Testis (tissue), 3 donors: Measurements from ENCODE around the gene MEFV. TPM values are rescaled to one million over a fixed set of nuclear protein-coding genes. Genes with fewer than 3 reads are reported as not detected.
"Not testable (repeated sequence)": the region's sequence is repeated elsewhere in the genome, so short reads cannot be mapped to it uniquely, and the experiment has no call there.

ENCODE experiments used
- DNase-seq: peaks from one replicate; pipeline ENCODE4 v3.0.0-alpha.2; 2019
- H3K27ac ChIP-seq, 2 donors: fragments of 200-600 bp; sonication (generic); one replicate each; pipeline ENCODE4 v1.5.1; 2019
- H3K27me3 ChIP-seq: fragments of 200-600 bp; sonication (generic); one replicate; pipeline ENCODE4 v1.5.1; 2019
- H3K36me3 ChIP-seq: fragments of 200-600 bp; sonication (generic); one replicate; pipeline ENCODE4 v1.5.1; 2017; ENCODE audit warnings: low read depth; ENCODE audit errors: missing control alignments
- H3K4me1 ChIP-seq: fragments of 200-600 bp; sonication (generic); one replicate; pipeline ENCODE4 v1.5.1; 2019
- H3K4me3 ChIP-seq, 2 donors: fragments of 200-600 bp; sonication (generic); one replicate each; pipeline ENCODE4 v1.5.1; 2017 to 2019
- H3K9me3 ChIP-seq: fragments of 200-600 bp; sonication (generic); one replicate; pipeline ENCODE4 v1.5.1; 2017
- POLR2A ChIP-seq: fragments of 450-650 bp; IDR thresholded peaks from one replicate; pipeline ENCODE4 v1.6.1; 2017; ENCODE audit warnings: antibody characterized with exemption, mild to moderate bottlenecking, moderate library complexity
- WGBS, 2 donors: methylation state at CpG; one replicate each; pipeline ENCODE4 v1.1.5; 2018; 5-methylcytosine and 5-hydroxymethylcytosine counted together
- intact Hi-C: fragments of 100-400 bp; cut with DNase I; formaldehyde crosslinking; loops from one replicate; pipeline ENCODE4 v1.15.1; 2023; ENCODE audit warnings: low total_unique reads
- polyA plus RNA-seq: library from polyadenylated mRNA; stranded (reverse); fragments of 350-450 nt; fragmentation: Illumina TruSeq; extraction: RNeasy Lipid Tissue Mini Kit (QIAGEN cat#74804); gene quantifications from one replicate; pipeline ENCODE4 v1.2.3, GENCODE V29; 2014; ENCODE audit warnings: low read depth, low replicate concordance; ENCODE audit not compliant: insufficient read depth
- total RNA-seq, 2 donors: library from RNA; depleted of rRNA; stranded (reverse); fragments of >200 nt; gene quantifications; one replicate each; pipeline ENCODE4 v1.2.3, GENCODE V29; 2016
- TF ChIP-seq, protein P1 (sequence below), 3 experiments: fragments of 450-650 bp in 2 of 3; fragments of 200-600 bp in 1 of 3; sonication (generic) in 1 of 3; IDR thresholded peaks; one replicate each; pipeline ENCODE4 v1.5.1; 2016 to 2019; ENCODE audit warnings: antibody characterized with exemption in 3 of 3, mild to moderate bottlenecking in 2 of 3, moderate library complexity in 1 of 3

Gene MEFV
- total and polyA plus RNA-seq, 3 donors from 2014 or later: 2.6 to 5.7 (median 5.2) TPM

DNA sequence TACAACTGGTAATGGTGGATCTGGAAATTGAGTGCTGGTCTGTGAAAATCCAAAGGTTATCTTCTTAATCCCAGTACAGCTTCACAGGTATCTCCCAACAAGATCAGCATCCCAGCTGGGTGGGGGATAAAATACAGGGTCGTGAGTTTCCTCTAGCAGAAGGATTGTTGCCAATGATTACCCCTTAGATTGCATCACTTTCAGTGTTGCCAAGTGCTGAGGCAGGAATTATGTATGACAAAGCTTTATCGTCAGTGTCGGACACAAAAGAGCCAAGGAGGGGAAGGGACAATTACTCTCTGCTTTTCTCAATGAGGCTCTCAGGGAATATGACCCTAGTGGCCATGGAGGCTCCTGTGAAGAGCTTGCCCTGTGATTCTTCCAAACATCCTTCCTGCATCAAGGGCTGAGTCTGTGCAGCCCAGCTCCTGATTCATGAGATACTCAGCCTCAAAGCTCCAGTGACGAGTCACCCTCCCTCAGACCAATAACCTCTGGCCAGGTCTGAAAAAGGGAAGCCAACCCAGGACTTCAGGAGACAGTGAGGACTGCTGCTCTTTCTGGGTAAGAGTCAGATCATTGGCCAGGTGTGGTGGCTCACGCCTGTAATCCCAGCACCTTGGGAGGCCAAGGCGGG, 53.4 kb downstream of the MEFV start:
- H3K27ac ChIP-seq: no peak overlapping the region
- WGBS, 2 donors: 82 to 83% methylated on average over 6 of the region's 6 CpGs
- no peak overlapping the region for H3K4me3 ChIP-seq
- no peaks in the 10 kb centered on the region for H3K9me3 ChIP-seq
- no peaks in the 10 kb centered on the region for H3K4me1 ChIP-seq
- TF ChIP-seq, protein P1, sequence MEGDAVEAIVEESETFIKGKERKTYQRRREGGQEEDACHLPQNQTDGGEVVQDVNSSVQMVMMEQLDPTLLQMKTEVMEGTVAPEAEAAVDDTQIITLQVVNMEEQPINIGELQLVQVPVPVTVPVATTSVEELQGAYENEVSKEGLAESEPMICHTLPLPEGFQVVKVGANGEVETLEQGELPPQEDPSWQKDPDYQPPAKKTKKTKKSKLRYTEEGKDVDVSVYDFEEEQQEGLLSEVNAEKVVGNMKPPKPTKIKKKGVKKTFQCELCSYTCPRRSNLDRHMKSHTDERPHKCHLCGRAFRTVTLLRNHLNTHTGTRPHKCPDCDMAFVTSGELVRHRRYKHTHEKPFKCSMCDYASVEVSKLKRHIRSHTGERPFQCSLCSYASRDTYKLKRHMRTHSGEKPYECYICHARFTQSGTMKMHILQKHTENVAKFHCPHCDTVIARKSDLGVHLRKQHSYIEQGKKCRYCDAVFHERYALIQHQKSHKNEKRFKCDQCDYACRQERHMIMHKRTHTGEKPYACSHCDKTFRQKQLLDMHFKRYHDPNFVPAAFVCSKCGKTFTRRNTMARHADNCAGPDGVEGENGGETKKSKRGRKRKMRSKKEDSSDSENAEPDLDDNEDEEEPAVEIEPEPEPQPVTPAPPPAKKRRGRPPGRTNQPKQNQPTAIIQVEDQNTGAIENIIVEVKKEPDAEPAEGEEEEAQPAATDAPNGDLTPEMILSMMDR (IDR thresholded peaks at IDR 0.05): no peak
- TF ChIP-seq POLR2A: no peak
- DNase-seq: no peak
- H3K27me3 ChIP-seq: no peaks in the 10 kb centered on the region
- intact Hi-C loops: no loop called here
- H3K36me3 ChIP-seq: no peaks in the 10 kb centered on the region

DNA sequence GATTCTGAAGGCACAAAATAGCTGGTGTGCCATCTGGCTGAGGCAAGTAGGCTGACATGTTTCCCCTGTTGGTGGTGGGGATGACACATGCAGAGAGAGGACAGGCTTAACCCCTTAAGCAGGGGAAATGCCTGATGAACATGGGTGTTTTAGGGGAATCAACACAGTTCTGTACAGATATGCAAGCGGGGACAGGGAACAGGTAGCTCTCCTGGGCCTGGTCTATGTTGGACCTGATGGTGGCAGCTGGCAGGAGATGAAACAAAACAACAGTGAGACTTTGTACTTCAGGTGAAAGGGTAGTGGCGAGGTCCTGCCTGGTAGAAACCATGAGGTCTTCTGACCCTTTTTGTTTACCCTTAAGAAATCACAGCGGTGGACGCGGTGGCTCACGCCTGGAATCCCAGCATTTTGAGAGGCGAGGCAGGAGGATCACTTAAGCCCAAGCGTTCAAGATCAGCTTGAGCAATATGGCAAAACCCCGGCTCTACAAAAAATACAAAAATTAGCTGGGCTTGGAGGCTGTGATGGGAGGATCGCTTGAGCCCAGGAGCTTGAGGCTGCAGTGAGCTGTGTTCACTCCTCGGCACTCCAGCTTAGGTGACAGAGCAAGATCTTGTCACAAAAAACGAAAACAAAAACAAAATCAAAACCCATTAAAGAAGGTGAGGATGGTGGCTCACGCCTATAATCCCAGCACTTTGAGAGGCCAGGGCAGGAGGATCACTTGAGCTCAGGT, 57.9 kb downstream of the MEFV start:
- intact Hi-C loops: no loop called here
- Histone ChIP-seq H3K9me3 (no peaks in the 10 kb centered on the region), H3K4me1 (no peaks in the 10 kb centered on the region), H3K36me3 (no peaks in the 10 kb centered on the region), H3K27me3 (no peaks in the 10 kb centered on the region), H3K4me3 (no peak overlapping the region), H3K27ac (no peak overlapping the region)
- no peak for DNase-seq
- 73 to 83% methylated on average over 13 of the region's 13 CpGs for WGBS, 2 donors
- TF ChIP-seq, protein P1 (IDR thresholded peaks at IDR 0.05): no peak
- no peak for TF ChIP-seq POLR2A

DNA sequence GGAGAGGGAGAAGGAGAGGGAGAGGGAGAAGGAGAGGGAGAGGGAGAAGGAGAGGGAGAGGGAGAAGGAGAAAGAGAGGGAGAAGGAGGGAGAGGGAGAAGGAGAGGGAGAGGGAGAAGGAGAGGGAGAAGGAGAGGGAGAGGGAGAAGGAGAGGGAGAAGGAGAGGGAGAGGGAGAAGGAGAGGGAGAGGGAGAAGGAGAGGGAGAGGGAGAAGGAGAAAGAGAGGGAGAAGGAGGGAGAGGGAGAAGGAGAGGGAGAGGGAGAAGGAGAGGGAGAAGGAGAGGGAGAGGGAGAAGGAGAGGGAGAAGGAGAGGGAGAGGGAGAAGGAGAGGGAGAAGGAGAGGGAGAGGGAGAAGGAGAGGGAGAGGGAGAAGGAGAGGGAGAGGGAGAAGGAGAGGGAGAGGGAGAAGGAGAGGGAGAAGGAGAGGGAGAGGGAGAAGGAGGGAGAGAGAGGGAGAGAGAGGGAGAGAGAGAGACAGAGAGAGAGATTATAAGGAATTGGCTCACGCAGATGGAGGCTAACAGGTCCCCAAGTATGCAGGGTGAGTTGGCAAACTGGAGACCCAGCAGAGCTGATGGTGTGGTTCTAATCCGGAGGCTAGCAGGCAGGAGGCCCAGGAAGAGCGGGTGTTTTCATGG, 58.6 kb downstream of the MEFV start:
- H3K4me1 ChIP-seq, H3K36me3 ChIP-seq, H3K27ac ChIP-seq, H3K27me3 ChIP-seq, intact Hi-C loops, H3K4me3 ChIP-seq, DNase-seq, H3K9me3 ChIP-seq: not testable (repeated sequence)
- 80 to 92% methylated on average over 3 of the region's 3 CpGs for WGBS, 2 donors

DNA sequence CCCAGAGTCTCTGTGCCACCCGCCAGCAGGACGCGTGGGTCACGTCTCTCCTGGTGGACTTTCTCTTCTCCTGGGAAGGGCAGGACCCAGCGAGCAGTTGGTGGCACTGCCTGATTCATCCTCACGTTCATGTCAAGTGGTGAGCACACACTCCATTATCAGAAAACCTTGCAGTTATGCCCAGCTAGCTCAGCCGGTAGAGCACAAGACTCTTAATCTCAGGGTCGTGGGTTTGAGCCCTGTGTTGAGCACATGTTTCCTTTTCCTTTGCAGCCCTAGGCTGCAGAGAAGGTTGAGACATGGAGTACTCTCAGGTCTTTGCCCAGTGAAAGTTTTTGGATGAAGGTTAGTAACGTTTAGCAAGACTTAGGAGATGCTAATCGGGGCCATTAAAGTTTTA, 60.5 kb downstream of the MEFV start:
- H3K4me3 ChIP-seq: no peak overlapping the region
- H3K36me3 ChIP-seq: no peaks in the 10 kb centered on the region
- no peaks in the 10 kb centered on the region for H3K4me1 ChIP-seq
- no peaks in the 10 kb centered on the region for H3K9me3 ChIP-seq
- intact Hi-C loops: no loop called here
- no peak for TF ChIP-seq POLR2A
- WGBS, 2 donors: 60 to 73% methylated on average over 8 to 10 of the region's 10 CpGs
- DNase-seq: no peak
- H3K27me3 ChIP-seq: no peaks in the 10 kb centered on the region
- no peak overlapping the region for H3K27ac ChIP-seq

DNA sequence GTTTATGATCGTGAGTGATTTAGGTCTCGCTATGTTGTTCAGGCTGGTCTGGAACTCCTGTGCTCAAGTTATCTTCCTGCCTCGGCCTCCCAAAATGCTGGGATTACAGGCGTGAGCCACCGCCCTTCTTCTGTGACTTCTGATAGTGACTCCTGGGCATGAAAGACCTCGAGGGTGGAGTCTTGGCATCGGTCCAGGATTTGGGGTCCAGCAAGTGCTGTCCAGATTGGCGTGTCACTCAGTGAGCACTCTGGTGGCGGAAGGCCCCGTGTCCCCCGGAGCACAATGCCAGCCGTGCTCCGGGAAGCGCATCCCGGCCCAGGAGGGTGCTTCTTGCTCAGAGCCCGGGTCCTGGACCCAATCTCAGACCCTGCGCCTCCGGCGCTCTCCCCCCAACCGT, 61.6 kb downstream of the MEFV start:
- Histone ChIP-seq H3K27me3 (no peaks in the 10 kb centered on the region), H3K36me3 (no peaks in the 10 kb centered on the region), H3K4me3 (no peak overlapping the region), H3K9me3 (no peaks in the 10 kb centered on the region), H3K4me1 (no peaks in the 10 kb centered on the region), H3K27ac (no peak overlapping the region)
- 55 to 70% methylated on average over 16 to 20 of the region's 20 CpGs for WGBS, 2 donors
- DNase-seq: no peak
- no peak for TF ChIP-seq POLR2A
- TF ChIP-seq, protein P1 (IDR thresholded peaks at IDR 0.05): no peak
- intact Hi-C loops: no loop called here
